SK-N-SH (cell line): ENCODE data around the gene TFAP2B.

Experiments
- RXRA ChIP-seq: IDR thresholded peaks from 2 replicates; pipeline ENCODE4 v1.4.0; 2012; ENCODE audit warnings: low read depth, mild to moderate bottlenecking, borderline replicate concordance
- TF ChIP-seq, protein P1 (sequence below): fragments of 200-600 bp; sonication (generic); IDR thresholded peaks from 2 replicates; pipeline ENCODE4 v1.6.1; 2017; ENCODE audit warnings: antibody characterized with exemption, mild to moderate bottlenecking, moderate library complexity

DNA sequence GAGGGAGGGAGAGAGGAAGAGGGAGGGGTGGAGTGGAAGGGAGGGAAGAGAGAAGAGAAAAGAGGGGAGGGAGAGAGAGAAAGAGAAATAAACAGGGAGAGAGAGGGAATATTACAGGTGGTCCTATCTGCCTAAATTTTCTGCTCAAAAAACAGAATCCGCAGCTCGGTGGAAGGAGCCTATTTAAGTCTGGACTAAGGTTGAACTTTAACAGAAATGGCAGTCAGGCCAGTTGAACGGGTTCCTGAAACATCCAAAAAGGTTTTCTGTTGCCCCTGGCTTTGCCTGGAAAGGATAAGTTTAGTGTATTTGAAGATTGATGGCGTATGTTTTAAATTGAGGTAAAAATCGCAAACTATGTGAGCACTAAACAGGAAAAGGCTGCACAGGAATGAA, 2.2 kb downstream of the TFAP2B start:
- TF ChIP-seq, protein P1, sequence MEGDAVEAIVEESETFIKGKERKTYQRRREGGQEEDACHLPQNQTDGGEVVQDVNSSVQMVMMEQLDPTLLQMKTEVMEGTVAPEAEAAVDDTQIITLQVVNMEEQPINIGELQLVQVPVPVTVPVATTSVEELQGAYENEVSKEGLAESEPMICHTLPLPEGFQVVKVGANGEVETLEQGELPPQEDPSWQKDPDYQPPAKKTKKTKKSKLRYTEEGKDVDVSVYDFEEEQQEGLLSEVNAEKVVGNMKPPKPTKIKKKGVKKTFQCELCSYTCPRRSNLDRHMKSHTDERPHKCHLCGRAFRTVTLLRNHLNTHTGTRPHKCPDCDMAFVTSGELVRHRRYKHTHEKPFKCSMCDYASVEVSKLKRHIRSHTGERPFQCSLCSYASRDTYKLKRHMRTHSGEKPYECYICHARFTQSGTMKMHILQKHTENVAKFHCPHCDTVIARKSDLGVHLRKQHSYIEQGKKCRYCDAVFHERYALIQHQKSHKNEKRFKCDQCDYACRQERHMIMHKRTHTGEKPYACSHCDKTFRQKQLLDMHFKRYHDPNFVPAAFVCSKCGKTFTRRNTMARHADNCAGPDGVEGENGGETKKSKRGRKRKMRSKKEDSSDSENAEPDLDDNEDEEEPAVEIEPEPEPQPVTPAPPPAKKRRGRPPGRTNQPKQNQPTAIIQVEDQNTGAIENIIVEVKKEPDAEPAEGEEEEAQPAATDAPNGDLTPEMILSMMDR, result no peak
- TF ChIP-seq RXRA, result no peak
